Measurements from ENCODE around the gene FAM221A. TPM values are rescaled to one million over a fixed set of nuclear protein-coding genes. Genes with fewer than 3 reads are reported as not detected.

Gene FAM221A
- total RNA-seq, 1 experiment from 2014 or later, result 0.44 TPM

GRCh38 chr7:23662124-23662983 is 17.6 kb upstream of the FAM221A start:
- H3K4me1 Mint-ChIP-seq (ENCODE audit: insufficient read depth, unreplicated experiment), result no peaks in the 10 kb centered on the region
- TF ChIP-seq CTCF (IDR thresholded peaks at IDR 0.05; ENCODE audit: unreplicated experiment), result no peak
- no peaks in the 10 kb centered on the region for H3K36me3 Mint-ChIP-seq (ENCODE audit: insufficient read depth, unreplicated experiment)
- peaks cover 8% of the 10 kb centered on the region for H3K9me3 Mint-ChIP-seq (ENCODE audit: unreplicated experiment)
- POLR2A ChIA-PET, result interaction anchor here (0.6 kb wide), 1 partner anchor 12 kb away, joined by 4 read pairs; no protein-coding TSS in a partner anchor
- no peak overlapping the region for H3K4me3 Mint-ChIP-seq (ENCODE audit: unreplicated experiment)
- no peak for DNase-seq (ENCODE audit: unreplicated experiment)
- CTCF ChIA-PET, result no interaction called here
- H3K27ac Mint-ChIP-seq (ENCODE audit: low read depth, unreplicated experiment), result no peak overlapping the region
- H3K27me3 Mint-ChIP-seq (ENCODE audit: insufficient read depth, unreplicated experiment), result no peaks in the 10 kb centered on the region
- intact Hi-C loops (cut with micrococcal nuclease), result no loop called here
- no TSS peak for BruUV-seq (replicated peaks)

GRCh38 chr7:23662984-23663313 is 17.1 kb upstream of the FAM221A start:
- Mint-ChIP-seq H3K27me3 (ENCODE audit: insufficient read depth, unreplicated experiment) (no peaks in the 10 kb centered on the region), H3K27ac (ENCODE audit: low read depth, unreplicated experiment) (no peak overlapping the region), H3K9me3 (ENCODE audit: unreplicated experiment) (peaks cover 8% of the 10 kb centered on the region), H3K36me3 (ENCODE audit: insufficient read depth, unreplicated experiment) (no peaks in the 10 kb centered on the region), H3K4me1 (ENCODE audit: insufficient read depth, unreplicated experiment) (no peaks in the 10 kb centered on the region), H3K4me3 (ENCODE audit: unreplicated experiment) (no peak overlapping the region)
- BruUV-seq (replicated peaks), result no TSS peak
- intact Hi-C loops (cut with micrococcal nuclease), result no loop called here
- ChIA-PET CTCF (interaction anchor here (0.9 kb wide), 1 partner anchor 92 kb away, joined by 3 read pairs; no protein-coding TSS in a partner anchor), POLR2A (no interaction called here)
- DNase-seq (ENCODE audit: unreplicated experiment), result no peak
- no peak for TF ChIP-seq CTCF (IDR thresholded peaks at IDR 0.05; ENCODE audit: unreplicated experiment)

DNA sequence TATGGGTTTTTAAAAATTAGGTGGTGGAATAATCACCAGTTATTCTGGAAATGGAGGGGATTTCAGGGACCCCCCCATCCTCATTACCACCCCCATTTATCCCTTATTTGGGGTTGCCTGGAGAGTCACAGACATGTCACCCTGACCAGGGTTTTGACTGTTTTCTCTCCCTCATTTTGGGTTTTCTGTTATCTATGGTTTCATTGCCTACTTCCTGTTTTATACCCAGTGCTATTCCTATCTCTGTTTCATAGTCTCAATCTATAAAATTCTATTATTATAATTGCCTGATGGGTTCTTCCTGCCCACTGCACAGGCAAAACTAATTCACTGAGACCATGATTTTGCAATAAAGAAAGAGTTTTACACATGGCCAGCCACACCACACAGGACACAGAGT is 15.9 kb upstream of the FAM221A start:
- Mint-ChIP-seq H3K4me3 (ENCODE audit: unreplicated experiment) (no peak overlapping the region), H3K27me3 (ENCODE audit: insufficient read depth, unreplicated experiment) (no peaks in the 10 kb centered on the region), H3K27ac (ENCODE audit: low read depth, unreplicated experiment) (no peak overlapping the region), H3K4me1 (ENCODE audit: insufficient read depth, unreplicated experiment) (no peaks in the 10 kb centered on the region), H3K36me3 (ENCODE audit: insufficient read depth, unreplicated experiment) (no peaks in the 10 kb centered on the region), H3K9me3 (ENCODE audit: unreplicated experiment) (peaks cover under 1% of the 10 kb centered on the region)
- CTCF ChIA-PET, result no interaction called here
- intact Hi-C loops (cut with micrococcal nuclease), result no loop called here
- BruUV-seq (replicated peaks), result no TSS peak
- TF ChIP-seq CTCF (IDR thresholded peaks at IDR 0.05; ENCODE audit: unreplicated experiment), result no peak
- POLR2A ChIA-PET, result no interaction called here
- no peak for DNase-seq (ENCODE audit: unreplicated experiment)

GRCh38 chr7:23672033-23672432 is 8.0 kb upstream of the FAM221A start:
- H3K27ac Mint-ChIP-seq (ENCODE audit: low read depth, unreplicated experiment), result no peak overlapping the region
- no TSS peak for BruUV-seq (replicated peaks)
- POLR2A ChIA-PET, result interaction anchor here (1.5 kb wide), 1 partner anchor 74 kb away, joined by 3 read pairs; the partner anchor contains the start of gene CCDC126
- CTCF ChIA-PET, result no interaction called here
- no peaks in the 10 kb centered on the region for H3K27me3 Mint-ChIP-seq (ENCODE audit: insufficient read depth, unreplicated experiment)
- intact Hi-C loops (cut with micrococcal nuclease), result no loop called here
- TF ChIP-seq CTCF (IDR thresholded peaks at IDR 0.05; ENCODE audit: unreplicated experiment), result no peak
- no peak overlapping the region for H3K4me3 Mint-ChIP-seq (ENCODE audit: unreplicated experiment)
- no peaks in the 10 kb centered on the region for H3K36me3 Mint-ChIP-seq (ENCODE audit: insufficient read depth, unreplicated experiment)
- H3K9me3 Mint-ChIP-seq (ENCODE audit: unreplicated experiment), result peaks cover 15% of the 10 kb centered on the region
- DNase-seq (ENCODE audit: unreplicated experiment), result no peak
- H3K4me1 Mint-ChIP-seq (ENCODE audit: insufficient read depth, unreplicated experiment), result no peaks in the 10 kb centered on the region

Measured in MCF 10A (cell line).